Coronary artery (tissue), 2 donors: ENCODE results near the gene BMPER.

Experiments used
- DNase-seq: peaks from one replicate; pipeline ENCODE4 v3.0.0-alpha.2; 2017; ENCODE audit warnings: low spot score
- H3K27ac ChIP-seq, 2 donors: fragments of 200-600 bp; sonication (generic); one replicate each; pipeline ENCODE4 v1.5.1; 2016 to 2019
- H3K4me3 ChIP-seq: fragments of 200-600 bp; sonication (generic); 2 replicates; pipeline ENCODE4 v1.5.1; 2016; ENCODE audit warnings: mild to moderate bottlenecking, moderate library complexity
- TF ChIP-seq, protein P1 (sequence below): fragments of 200-600 bp; sonication (generic); IDR thresholded peaks from one replicate; pipeline ENCODE4 v1.5.1; 2019; ENCODE audit warnings: antibody characterized with exemption

BMPER gene

DNA sequence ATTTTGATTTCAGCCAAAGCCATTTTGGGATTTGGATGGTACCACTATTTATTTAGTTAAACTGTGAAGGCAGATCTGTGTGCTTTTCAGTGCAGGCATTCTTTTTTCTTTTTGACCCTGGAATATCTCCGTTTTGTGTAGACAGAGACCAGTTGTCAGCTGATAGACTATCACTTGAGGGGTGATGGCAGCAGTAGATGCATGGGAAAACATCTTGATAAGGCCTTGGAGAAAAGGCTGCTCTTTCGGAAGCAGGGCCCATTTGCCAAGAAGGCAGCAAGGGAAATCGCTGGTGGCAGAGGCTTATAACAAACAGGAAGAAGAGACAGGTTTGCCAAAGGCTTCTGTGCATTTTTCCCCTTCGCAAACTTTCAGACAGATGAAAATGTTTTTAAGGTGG is 2.6 kb upstream of the BMPER start:
- DNase-seq: no peak
- TF ChIP-seq, protein P1, sequence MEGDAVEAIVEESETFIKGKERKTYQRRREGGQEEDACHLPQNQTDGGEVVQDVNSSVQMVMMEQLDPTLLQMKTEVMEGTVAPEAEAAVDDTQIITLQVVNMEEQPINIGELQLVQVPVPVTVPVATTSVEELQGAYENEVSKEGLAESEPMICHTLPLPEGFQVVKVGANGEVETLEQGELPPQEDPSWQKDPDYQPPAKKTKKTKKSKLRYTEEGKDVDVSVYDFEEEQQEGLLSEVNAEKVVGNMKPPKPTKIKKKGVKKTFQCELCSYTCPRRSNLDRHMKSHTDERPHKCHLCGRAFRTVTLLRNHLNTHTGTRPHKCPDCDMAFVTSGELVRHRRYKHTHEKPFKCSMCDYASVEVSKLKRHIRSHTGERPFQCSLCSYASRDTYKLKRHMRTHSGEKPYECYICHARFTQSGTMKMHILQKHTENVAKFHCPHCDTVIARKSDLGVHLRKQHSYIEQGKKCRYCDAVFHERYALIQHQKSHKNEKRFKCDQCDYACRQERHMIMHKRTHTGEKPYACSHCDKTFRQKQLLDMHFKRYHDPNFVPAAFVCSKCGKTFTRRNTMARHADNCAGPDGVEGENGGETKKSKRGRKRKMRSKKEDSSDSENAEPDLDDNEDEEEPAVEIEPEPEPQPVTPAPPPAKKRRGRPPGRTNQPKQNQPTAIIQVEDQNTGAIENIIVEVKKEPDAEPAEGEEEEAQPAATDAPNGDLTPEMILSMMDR: no peak
- H3K27ac ChIP-seq: no peak overlapping the region
- no peak overlapping the region for H3K4me3 ChIP-seq

DNA sequence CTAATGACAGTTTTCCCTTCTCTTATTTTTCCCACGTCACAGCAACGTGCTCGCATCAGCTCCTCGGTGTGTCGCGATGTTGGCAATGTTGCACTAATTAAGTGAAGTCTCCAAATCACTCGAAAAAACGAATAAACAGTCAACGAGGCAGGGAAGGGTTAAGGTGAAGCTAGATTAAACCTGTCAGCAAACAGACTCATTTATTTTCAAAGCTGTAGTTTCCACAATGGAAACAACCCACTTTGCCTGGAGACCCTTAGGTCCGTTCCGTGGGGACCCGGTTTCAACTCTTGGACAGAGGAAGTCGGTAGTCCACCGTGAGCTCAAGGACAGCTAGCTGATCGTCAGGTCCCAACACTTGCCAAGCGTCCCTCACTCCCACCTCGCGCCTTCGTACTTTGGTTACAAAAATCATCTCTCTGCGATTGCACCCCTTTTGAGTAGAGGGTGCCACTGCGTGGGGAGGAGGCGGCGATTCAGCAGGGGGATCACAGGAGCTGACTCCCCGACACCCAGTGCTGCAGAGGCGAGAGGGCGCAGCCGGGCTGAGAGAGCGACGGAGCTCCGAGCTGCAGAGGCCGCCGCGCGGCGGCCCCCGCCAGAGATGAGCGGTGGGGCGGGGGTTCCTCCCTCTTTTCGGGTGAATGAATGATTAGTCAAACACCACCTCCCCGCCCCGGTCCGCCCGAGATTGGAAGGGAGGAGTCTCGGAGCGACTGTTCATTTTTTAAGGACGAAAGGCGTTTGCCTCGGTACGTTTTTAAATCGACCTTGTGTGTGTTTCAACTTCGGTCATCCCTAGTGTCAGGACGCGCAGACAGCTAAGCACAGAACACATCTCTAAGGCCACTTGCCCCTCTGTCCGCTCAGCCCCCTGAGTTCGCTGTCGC is 1.3 kb upstream of the BMPER start:
- TF ChIP-seq, protein P1: no peak
- Histone ChIP-seq H3K27ac (peak overlapping the region in 1 of 2 donors; percentile 57), H3K4me3 (peak overlapping the region; percentile 73)
- DNase-seq: peak; percentile 74

DNA sequence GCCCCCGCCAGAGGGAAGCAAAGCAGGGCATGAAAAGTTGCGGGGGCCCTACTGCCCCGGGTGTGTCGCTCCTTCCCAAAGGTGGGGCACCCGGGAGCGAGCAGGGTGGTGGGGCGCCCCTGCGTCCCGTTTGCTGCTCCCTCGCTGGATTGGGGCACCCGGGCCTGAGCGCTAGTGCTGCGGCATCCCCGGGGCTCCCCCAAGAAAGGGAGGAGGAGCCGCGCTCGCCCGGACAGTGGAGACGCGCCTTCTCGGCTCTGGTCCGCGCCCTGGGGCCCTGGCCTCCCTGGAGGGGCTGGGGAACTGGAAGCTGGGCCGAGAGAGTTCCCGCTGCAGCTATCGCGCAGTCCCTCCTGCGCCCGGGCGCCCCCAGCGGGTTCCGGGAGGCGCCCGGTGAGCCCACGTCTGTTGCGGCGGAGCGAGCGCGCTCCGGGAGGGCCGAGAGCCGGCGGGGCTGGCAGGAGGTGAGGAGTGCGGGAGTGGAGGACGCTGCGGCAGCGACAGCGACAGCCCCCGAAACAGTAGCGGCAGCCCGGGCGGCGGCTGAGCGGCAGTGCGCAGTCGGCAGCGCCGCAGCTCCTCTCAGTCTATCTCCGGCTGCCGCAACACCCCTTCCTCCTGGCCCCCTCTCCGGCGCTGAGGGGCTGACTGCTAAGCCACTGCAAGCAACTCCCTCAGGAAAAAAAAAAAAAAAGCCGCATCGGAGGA is 504 bp upstream of the BMPER start:
- peak overlapping the region; percentile 73 for H3K4me3 ChIP-seq
- peak overlapping the region in 1 of 2 donors; percentile 57 for H3K27ac ChIP-seq
- peak; percentile 74 for DNase-seq

DNA sequence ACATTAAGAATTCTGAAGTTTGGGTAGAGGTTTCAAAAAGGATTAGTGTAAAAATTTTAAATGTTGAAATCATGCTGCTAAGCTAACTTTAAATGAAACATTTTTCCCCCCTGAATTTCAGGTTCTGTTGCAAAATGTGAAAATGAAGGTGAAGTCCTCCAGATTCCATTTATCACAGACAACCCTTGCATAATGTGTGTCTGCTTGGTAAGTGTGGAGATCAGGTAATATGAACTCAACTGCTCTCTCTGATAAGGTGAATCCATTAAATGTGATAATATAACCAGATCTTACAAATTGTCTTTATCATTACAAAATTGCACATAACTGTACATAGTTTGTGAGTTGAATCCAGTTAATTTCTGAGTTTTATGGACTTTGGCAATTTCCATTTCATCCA is 1.4 kb downstream of the BMPER start:
- no peak overlapping the region for H3K27ac ChIP-seq
- TF ChIP-seq, protein P1: no peak
- DNase-seq: no peak
- H3K4me3 ChIP-seq: no peak overlapping the region

More for the DNA sequence above, 504 bp upstream of the BMPER start:
- TF ChIP-seq, protein P1: no peak

DNA sequence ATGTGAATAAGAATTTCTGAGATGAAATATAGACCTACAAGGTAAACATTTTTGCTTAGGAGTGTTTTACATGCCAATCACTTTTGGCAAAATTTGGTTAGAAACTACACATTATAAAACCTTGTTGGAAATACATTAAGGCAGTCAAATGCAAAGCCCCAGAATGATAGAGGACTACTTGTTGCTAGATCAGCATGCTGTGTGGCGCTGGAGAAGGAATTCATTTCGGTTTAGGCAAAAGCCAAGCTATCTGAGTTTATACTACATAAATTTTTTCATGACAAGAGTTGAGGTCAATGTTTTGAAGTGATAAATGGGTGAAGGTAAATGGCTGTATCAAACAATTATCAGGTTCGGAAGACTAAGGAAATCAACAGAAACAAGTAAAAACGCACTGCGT is 2.3 kb downstream of the BMPER start:
- Histone ChIP-seq H3K27ac (no peak overlapping the region), H3K4me3 (no peak overlapping the region)
- TF ChIP-seq, protein P1: no peak
- no peak for DNase-seq

DNA sequence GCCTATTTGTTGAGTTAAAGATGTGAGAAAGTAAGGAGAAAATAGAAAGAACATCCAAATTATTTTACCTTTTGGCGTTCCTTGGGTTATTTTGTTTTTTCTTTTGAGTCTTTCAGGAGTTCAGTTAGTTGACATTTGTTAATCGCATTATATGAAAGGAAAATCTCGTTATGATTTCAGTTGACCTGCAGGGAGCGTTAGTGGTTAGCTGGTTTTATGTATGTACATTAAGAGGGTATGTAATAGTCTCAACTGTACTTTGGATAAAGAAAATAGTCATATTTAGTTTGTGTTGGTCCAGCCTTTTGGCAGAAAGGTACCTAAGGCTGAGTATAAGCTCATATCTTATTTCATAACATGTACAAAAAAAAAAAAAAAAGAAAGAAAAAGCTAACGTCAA is 4.0 kb downstream of the BMPER start:
- DNase-seq: no peak
- Histone ChIP-seq H3K27ac (no peak overlapping the region), H3K4me3 (no peak overlapping the region)
- TF ChIP-seq, protein P1: no peak
